Measurements from ENCODE around the gene CNOT2.
"Not testable (repeated sequence)": the region's sequence is repeated elsewhere in the genome, so short reads cannot be mapped to it uniquely, and the experiment has no call there.

CNOT2 gene

DNA sequence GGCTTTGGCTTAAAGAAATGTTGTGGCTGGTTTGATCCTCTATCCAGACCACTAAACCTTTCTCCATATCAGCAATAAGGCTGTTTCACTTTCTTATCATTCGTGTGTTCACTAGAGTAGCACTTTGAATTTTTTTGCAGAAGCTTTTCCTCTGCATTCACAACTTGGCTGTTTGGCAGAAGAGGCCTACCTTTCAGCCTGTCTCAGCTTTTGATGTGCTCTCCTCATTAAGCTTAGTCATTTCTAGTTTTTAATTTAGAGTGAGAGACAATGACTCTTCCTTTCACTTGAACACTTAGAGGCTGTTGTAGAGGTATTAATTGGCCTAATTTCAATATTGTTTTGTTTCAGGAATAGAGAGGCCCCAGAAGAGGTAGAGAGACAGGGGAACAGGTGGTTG lies 136.6 kb downstream of the CNOT2 start:
- TF ChIP-seq, protein P1, sequence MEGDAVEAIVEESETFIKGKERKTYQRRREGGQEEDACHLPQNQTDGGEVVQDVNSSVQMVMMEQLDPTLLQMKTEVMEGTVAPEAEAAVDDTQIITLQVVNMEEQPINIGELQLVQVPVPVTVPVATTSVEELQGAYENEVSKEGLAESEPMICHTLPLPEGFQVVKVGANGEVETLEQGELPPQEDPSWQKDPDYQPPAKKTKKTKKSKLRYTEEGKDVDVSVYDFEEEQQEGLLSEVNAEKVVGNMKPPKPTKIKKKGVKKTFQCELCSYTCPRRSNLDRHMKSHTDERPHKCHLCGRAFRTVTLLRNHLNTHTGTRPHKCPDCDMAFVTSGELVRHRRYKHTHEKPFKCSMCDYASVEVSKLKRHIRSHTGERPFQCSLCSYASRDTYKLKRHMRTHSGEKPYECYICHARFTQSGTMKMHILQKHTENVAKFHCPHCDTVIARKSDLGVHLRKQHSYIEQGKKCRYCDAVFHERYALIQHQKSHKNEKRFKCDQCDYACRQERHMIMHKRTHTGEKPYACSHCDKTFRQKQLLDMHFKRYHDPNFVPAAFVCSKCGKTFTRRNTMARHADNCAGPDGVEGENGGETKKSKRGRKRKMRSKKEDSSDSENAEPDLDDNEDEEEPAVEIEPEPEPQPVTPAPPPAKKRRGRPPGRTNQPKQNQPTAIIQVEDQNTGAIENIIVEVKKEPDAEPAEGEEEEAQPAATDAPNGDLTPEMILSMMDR (IDR thresholded peaks at IDR 0.05; ENCODE audit: low read depth, low read length): no peak
- DNase-seq (ENCODE audit: extremely low read depth, low read depth): no peak

DNA sequence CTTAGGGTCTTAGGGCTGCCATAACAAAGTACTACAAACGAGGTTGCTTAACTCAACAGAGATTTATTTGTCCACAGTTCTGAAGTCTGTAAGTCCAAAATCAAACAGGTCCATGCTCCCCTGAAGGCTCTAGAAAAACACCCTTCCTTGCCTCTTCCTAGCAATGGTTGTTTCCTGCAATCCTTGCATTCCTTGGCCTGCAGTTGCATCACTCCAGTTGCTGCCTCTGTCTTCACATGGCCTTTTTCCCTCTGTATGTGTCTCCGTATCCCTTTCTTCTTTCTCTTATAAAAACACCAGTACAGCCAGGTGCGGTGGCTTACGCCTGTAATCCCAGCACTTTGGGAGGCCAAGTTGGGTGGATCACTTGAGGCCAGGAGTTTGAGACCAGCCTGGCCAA lies 140.3 kb downstream of the CNOT2 start:
- TF ChIP-seq, protein P1 (IDR thresholded peaks at IDR 0.05; ENCODE audit: low read depth, low read length): no peak

DNA sequence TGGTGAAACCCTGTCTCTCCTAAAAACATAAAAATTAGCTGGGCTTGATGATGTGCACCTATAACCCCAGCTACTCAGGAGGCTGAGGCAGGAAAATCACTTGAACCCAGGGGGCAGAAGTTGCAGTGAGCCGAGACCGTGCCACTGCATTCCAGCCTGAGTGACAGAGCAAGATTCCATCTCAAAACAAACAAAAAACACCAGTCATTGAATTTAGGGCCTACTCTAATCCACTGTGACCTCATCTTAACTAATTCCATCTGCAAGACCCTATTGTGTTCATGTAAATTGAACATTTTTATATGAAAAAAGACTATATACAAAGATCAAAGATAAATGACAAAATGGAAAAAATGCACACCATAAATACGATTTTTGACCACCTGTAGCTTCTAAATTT lies 140.7 kb downstream of the CNOT2 start:
- TF ChIP-seq, protein P1 (IDR thresholded peaks at IDR 0.05; ENCODE audit: low read depth, low read length): no peak
- DNase-seq (ENCODE audit: extremely low read depth, low read depth): no peak

More for the DNA sequence above, 140.3 kb downstream of the CNOT2 start:
- DNase-seq (ENCODE audit: extremely low read depth, low read depth): no peak

DNA sequence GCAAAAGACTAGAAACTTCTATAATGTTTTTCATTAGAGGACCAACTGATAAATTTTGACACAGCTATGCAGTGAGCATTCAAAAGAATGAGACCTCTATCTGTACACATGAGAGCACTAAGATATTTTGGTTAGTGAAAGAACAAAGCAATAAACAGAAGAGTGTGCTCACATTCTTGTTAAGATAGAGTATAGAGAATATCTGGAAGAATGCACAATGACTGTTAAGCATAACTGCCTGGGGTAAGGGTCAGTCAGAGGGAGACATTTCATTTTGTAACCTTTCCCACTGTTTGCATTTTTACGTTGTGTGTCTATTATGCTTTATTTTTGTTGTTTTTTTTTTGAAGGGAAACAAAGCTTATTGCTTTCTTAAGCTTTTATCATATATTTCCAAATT lies 143.5 kb downstream of the CNOT2 start:
- no peak for DNase-seq (ENCODE audit: extremely low read depth, low read depth)
- TF ChIP-seq, protein P1 (IDR thresholded peaks at IDR 0.05; ENCODE audit: low read depth, low read length): no peak

DNA sequence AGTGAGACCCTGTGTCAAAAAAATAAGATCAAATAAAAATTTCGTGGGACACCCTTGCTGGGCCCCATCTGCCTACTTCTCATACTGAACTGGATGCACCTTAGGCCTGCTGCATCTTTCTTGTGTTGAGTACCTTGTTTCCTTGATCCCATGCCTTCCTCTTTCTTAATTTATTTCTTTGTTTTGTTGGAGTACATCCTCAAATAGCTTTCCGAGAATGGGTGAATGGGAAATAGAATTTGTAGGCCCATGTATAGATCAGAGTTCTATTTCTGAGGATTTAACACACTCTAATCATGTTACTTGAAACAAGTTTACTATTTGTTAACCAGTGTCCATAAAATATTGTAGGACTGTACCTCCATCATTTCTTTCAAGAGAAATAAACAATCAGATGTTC lies 146.4 kb downstream of the CNOT2 start:
- DNase-seq (ENCODE audit: extremely low read depth, low read depth): no peak
- TF ChIP-seq, protein P1 (IDR thresholded peaks at IDR 0.05; ENCODE audit: low read depth, low read length): no peak

DNA sequence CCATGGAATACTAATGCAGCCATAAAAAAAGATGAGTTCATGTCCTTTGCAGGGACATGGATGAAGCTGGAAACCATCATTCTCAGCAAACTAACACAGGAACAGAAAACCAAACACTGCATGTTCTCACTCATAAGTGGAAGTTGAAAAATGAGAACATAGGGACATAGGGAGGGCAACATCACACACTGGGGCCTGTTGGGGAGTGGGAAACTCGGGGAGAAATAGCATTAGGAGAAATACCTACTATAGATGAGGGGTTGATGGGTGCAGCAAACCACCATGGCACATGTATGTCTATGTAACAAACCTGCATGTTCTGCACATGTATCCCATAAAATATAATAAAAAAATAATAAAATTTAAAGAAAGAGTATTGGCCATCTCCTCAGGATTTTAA lies 149.4 kb downstream of the CNOT2 start:
- not testable (repeated sequence) for DNase-seq (ENCODE audit: extremely low read depth, low read depth)

DNA sequence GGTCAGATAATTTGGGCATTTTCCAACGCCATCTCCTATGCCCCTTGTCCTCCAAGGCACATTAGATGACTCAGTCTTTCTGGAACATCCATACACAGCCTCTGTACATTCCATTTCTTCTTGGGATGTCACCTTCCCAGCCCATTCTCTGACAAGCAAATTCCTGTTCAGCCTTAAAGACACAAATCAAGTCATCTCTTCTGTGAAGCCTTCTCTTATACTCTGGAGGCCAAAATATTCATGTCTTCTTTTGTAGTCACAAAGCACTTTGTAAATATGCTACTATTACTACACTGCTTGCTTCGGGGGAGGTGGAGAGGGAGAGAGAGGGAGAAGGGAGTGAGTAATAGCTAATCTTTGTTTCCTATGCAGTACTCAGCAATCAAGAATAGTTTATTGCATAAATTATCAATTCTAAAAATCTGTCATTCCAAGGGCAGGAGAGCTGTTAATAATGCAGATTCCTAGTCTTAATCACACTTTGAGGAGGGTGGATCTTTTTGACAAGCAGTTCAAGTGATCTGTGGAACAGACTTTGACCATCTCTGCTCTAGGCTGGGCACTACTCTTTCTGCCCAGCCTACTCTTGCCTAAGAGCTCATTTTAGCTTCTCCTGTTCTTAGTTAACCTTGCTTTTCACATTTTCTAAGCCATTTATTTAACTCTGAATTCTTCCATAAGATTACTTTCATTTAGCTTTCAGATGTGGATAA lies 150.7 kb downstream of the CNOT2 start:
- no peak for DNase-seq (ENCODE audit: extremely low read depth, low read depth)
- TF ChIP-seq, protein P1 (IDR thresholded peaks at IDR 0.05; ENCODE audit: low read depth, low read length): no peak

DNA sequence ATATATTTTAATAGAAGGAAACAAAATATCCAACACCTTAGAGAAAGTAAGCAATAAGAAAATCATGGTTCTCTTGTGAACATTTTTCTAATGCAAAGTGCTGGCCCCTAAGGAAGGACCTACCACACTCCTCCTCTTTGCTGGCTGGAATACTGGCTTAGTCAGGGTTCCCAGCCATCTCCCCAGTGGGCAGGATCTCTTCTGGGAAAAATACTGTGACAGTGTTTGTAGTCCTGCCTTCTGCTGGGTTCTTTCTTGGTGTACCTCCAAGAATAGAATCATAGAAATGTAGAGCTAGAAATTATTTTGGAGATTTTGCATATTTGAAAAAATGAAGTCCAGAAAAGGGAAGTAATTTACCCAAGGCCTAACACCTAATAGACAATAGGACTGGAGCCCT lies 154.8 kb downstream of the CNOT2 start:
- TF ChIP-seq, protein P1 (IDR thresholded peaks at IDR 0.05; ENCODE audit: low read depth, low read length): no peak
- no peak for DNase-seq (ENCODE audit: extremely low read depth, low read depth)
